ENCODE data around the gene ZBTB1. TPM values are rescaled to one million over a fixed set of nuclear protein-coding genes. Genes with fewer than 3 reads are reported as not detected.

ZBTB1 gene
- total RNA-seq, 3 donors from 2014 or later (not counting 1 experiment from before 2014, with no cell fraction given), result 146 to 166 (median 151) TPM

DNA sequence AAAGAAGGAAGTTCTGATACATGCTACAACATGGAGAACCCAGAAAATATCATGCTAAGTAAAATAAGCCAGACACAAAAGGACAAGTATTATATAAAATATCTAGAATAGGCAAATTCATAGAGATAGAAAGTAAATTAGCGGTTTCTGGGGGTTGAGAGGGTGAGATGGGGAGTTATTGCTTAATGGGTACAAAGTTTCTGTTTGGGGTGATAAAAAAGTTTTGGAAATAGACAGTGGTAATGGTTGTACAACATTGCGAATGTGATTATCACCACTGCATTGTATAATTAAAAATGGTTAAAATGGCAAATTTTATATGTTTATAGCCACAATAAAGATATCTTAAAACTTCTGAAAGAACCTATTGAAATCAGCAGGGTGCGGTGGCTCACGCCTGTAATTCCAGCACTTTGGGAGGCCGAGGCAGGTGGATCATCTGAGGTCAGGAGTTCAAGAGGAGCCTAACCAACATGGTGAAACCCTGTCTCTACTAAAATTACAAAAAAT, 15.9 kb upstream of the ZBTB1 start:
- intact Hi-C loops (cut with micrococcal nuclease), result no loop called here
- ATAC-seq, result no peak
- H3K4me1 Mint-ChIP-seq, result peaks cover 15 to 22% of the 10 kb centered on the region in 2 donors

DNA sequence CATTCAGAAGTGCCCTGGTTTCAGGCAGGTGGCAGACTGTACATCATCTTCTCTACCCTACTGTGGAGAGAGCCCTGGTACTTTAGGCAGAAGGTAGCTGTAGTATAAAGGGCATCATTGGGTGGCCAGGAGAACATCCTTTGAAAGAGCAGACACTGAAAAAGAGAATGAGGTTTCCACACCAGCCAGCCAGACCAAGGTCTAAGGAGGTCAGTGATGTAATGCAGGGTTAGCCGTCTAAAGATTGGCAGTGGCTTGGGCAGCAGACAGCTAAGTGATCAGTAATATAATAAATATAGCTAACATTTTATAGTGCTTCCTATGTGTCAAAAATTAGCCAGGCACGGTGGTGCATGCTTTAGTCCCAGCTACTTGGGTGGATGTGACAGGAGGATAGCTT, 12.9 kb upstream of the ZBTB1 start:
- Histone ChIP-seq H3K36me3 (ENCODE audit: control insufficient read depth, insufficient read depth, low read length) (peaks cover 26% of the 10 kb centered on the region), H3K9me3 (ENCODE audit: control insufficient read depth, insufficient read depth, low read length) (no peaks in the 10 kb centered on the region), H3K27me3 (ENCODE audit: control insufficient read depth, insufficient read depth, low read length) (no peaks in the 10 kb centered on the region), H3K27ac (ENCODE audit: low read length) (no peak overlapping the region), H3K4me3 (ENCODE audit: low read length) (no peak overlapping the region), H3K4me1 (ENCODE audit: control insufficient read depth, insufficient read depth, low read length) (no peaks in the 10 kb centered on the region)
- H3K27ac Mint-ChIP-seq, result peak overlapping the region in 1 of 2 donors; percentile 35
- WGBS (ENCODE audit: insufficient coverage), result 100% methylated on average over 1 of the region's 2 CpGs
- H3K4me3 Mint-ChIP-seq, result no peak overlapping the region
- H3K9me3 Mint-ChIP-seq, result no peaks in the 10 kb centered on the region
- intact Hi-C loops (cut with micrococcal nuclease), result no loop called here
- H3K4me1 Mint-ChIP-seq, result peaks cover 15 to 23% of the 10 kb centered on the region in 2 donors
- H3K36me3 Mint-ChIP-seq, result no peaks in the 10 kb centered on the region
- no peaks in the 10 kb centered on the region for H3K27me3 Mint-ChIP-seq (ENCODE audit: low read depth in 2 of 2)
- no peak for TF ChIP-seq CTCF (IDR thresholded peaks at IDR 0.05)
- no peak for ATAC-seq
- DNase-seq, result no peak

More for the DNA sequence above, 15.9 kb upstream of the ZBTB1 start:
- Mint-ChIP-seq H3K36me3 (no peaks in the 10 kb centered on the region), H3K9me3 (no peaks in the 10 kb centered on the region), H3K4me3 (no peak overlapping the region), H3K27ac (no peak overlapping the region), H3K27me3 (ENCODE audit: low read depth in 2 of 2) (no peaks in the 10 kb centered on the region)
- DNase-seq, result no peak
- H3K27ac ChIP-seq (ENCODE audit: low read length), result no peak overlapping the region
- WGBS (ENCODE audit: insufficient coverage), result 100% methylated on average over 4 of the region's 5 CpGs
- peaks cover 32% of the 10 kb centered on the region for H3K36me3 ChIP-seq (ENCODE audit: control insufficient read depth, insufficient read depth, low read length)
- no peaks in the 10 kb centered on the region for H3K4me1 ChIP-seq (ENCODE audit: control insufficient read depth, insufficient read depth, low read length)
- H3K9me3 ChIP-seq (ENCODE audit: control insufficient read depth, insufficient read depth, low read length), result no peaks in the 10 kb centered on the region
- H3K4me3 ChIP-seq (ENCODE audit: low read length), result no peak overlapping the region
- TF ChIP-seq CTCF (IDR thresholded peaks at IDR 0.05), result no peak
- no peaks in the 10 kb centered on the region for H3K27me3 ChIP-seq (ENCODE audit: control insufficient read depth, insufficient read depth, low read length)

GRCh38 chr14:64493455-64493854, 11.1 kb upstream of the ZBTB1 start:
- H3K4me3 ChIP-seq (ENCODE audit: low read length), result no peak overlapping the region
- ATAC-seq, result no peak

More at GRCh38 chr14:64493455-64493854, 11.1 kb upstream of the ZBTB1 start:
- no peaks in the 10 kb centered on the region for H3K9me3 ChIP-seq (ENCODE audit: control insufficient read depth, insufficient read depth, low read length)
- no peaks in the 10 kb centered on the region for H3K4me1 ChIP-seq (ENCODE audit: control insufficient read depth, insufficient read depth, low read length)
- H3K4me3 Mint-ChIP-seq, result no peak overlapping the region
- no peak for DNase-seq
- H3K27ac ChIP-seq (ENCODE audit: low read length), result no peak overlapping the region
- TF ChIP-seq CTCF (IDR thresholded peaks at IDR 0.05), result no peak
- H3K36me3 ChIP-seq (ENCODE audit: control insufficient read depth, insufficient read depth, low read length), result peaks cover 15% of the 10 kb centered on the region
- intact Hi-C loops (cut with micrococcal nuclease), result no loop called here
- peaks cover 15 to 27% of the 10 kb centered on the region in 2 donors for H3K4me1 Mint-ChIP-seq
- no peaks in the 10 kb centered on the region for H3K27me3 ChIP-seq (ENCODE audit: control insufficient read depth, insufficient read depth, low read length)
- no peaks in the 10 kb centered on the region for H3K36me3 Mint-ChIP-seq
- 100% methylated on average over 2 of the region's 3 CpGs for WGBS (ENCODE audit: insufficient coverage)
- peak overlapping the region in 1 of 2 donors; percentile 3 for H3K27ac Mint-ChIP-seq
- no peaks in the 10 kb centered on the region for H3K9me3 Mint-ChIP-seq
- no peaks in the 10 kb centered on the region for H3K27me3 Mint-ChIP-seq (ENCODE audit: low read depth in 2 of 2)
